Esophagus squamous epithelium (tissue), 4 donors: Measurements from ENCODE around the gene KCNN3.

Experiments
- POLR2A ChIP-seq, 4 donors: fragments of 450-650 bp; IDR thresholded peaks; one replicate each; pipeline ENCODE4 v1.6.1; 2017; ENCODE audit warnings: antibody characterized with exemption in 4 of 4, mild to moderate bottlenecking in 4 of 4, moderate library complexity in 3 of 4
- TF ChIP-seq, protein P1 (sequence below), 6 experiments: fragments of 450-650 bp in 4 of 6; fragments of 200-600 bp in 2 of 6; sonication (generic) in 2 of 6; IDR thresholded peaks; one replicate each; pipeline ENCODE4 v1.5.1; 2016 to 2019; ENCODE audit warnings: antibody characterized with exemption in 6 of 6, mild to moderate bottlenecking in 4 of 6, moderate library complexity in 4 of 6

- TF ChIP-seq, protein P1, sequence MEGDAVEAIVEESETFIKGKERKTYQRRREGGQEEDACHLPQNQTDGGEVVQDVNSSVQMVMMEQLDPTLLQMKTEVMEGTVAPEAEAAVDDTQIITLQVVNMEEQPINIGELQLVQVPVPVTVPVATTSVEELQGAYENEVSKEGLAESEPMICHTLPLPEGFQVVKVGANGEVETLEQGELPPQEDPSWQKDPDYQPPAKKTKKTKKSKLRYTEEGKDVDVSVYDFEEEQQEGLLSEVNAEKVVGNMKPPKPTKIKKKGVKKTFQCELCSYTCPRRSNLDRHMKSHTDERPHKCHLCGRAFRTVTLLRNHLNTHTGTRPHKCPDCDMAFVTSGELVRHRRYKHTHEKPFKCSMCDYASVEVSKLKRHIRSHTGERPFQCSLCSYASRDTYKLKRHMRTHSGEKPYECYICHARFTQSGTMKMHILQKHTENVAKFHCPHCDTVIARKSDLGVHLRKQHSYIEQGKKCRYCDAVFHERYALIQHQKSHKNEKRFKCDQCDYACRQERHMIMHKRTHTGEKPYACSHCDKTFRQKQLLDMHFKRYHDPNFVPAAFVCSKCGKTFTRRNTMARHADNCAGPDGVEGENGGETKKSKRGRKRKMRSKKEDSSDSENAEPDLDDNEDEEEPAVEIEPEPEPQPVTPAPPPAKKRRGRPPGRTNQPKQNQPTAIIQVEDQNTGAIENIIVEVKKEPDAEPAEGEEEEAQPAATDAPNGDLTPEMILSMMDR (IDR thresholded peaks at IDR 0.05): no peak
- TF ChIP-seq POLR2A (IDR thresholded peaks at IDR 0.05): no peak
Observed at GRCh38 chr1:154856049-154856448, 14.0 kb downstream of the KCNN3 start.
